ENCODE results near the gene NRXN3. TPM values are rescaled to one million over a fixed set of nuclear protein-coding genes. Genes with fewer than 3 reads are reported as not detected.

NRXN3 gene
- total and polyA plus RNA-seq, 8 donors, result 1.3 to 7.6 (median 1.5) TPM

DNA sequence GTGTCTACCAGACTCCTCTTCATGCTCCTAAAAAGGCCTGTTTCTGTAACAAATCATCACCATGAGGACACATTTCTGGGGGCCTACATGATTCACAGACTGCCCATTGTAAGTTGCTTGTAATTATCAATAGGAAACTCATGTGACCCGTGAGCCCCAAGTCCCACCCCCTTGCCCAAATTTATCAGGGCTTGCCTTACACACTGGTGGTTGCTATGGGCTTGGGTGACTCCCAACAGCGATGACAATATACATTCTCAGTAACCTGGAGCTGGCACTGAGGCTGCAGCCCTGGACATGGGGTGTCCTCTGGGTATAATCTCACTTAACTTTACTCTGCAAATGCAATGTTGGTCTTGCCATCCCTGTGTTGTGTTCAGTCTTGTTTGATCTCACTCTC is 149.2 kb downstream of the NRXN3 start:
- no peak for DNase-seq
- Histone ChIP-seq H3K4me3 (no peak overlapping the region), H3K36me3 (no peaks in the 10 kb centered on the region), H3K27ac (no peak overlapping the region), H3K27me3 (no peaks in the 10 kb centered on the region), H3K9me3 (no peaks in the 10 kb centered on the region), H3K4me1 (no peaks in the 10 kb centered on the region)
- ATAC-seq, result no peak
- intact Hi-C loops (cut with DNase I), result no loop called here
- TF ChIP-seq, protein P1, sequence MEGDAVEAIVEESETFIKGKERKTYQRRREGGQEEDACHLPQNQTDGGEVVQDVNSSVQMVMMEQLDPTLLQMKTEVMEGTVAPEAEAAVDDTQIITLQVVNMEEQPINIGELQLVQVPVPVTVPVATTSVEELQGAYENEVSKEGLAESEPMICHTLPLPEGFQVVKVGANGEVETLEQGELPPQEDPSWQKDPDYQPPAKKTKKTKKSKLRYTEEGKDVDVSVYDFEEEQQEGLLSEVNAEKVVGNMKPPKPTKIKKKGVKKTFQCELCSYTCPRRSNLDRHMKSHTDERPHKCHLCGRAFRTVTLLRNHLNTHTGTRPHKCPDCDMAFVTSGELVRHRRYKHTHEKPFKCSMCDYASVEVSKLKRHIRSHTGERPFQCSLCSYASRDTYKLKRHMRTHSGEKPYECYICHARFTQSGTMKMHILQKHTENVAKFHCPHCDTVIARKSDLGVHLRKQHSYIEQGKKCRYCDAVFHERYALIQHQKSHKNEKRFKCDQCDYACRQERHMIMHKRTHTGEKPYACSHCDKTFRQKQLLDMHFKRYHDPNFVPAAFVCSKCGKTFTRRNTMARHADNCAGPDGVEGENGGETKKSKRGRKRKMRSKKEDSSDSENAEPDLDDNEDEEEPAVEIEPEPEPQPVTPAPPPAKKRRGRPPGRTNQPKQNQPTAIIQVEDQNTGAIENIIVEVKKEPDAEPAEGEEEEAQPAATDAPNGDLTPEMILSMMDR (IDR thresholded peaks at IDR 0.05), result no peak

DNA sequence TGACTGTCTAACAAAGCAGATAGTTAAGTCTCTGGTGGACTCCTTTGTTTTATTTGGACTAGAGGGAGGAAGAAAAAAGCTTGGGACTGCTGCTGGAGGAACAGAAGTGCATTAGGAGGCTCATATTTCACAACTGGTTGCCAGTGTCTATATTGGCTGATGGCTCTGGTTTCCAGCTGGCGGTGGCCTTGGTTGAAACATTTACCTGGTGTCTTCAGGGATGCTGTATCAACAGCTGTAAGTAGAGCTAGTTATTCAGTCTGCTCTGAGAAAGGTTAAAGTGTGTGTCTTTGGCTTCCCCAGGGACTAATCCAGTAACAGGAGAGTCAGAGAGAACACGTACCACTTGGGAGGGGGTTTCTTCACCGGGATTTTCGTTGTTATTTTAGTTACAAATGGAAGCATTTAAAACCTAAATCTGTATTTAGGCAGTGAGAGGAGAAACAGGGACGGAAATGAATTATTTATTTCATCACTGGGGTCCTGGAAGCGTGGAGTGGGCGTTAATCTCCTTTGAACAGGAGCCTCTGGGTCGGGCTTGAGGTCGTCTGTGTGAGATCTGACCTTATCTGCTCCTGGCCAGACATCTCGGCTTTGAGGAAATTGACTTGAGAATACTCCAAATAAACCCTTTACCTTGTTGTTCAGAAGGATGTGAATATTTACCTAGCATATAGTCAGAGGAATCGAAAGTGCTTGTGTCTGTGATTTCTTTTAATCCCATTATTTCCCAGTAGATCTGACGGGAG is 149.9 kb downstream of the NRXN3 start:
- Histone ChIP-seq H3K9me3 (no peaks in the 10 kb centered on the region), H3K4me1 (no peaks in the 10 kb centered on the region), H3K4me3 (no peak overlapping the region), H3K27me3 (no peaks in the 10 kb centered on the region), H3K36me3 (no peaks in the 10 kb centered on the region), H3K27ac (no peak overlapping the region)
- ATAC-seq (no peak), DNase-seq (no peak)
- TF ChIP-seq, protein P1 (IDR thresholded peaks at IDR 0.05), result no peak
- intact Hi-C loops (cut with DNase I), result no loop called here

DNA sequence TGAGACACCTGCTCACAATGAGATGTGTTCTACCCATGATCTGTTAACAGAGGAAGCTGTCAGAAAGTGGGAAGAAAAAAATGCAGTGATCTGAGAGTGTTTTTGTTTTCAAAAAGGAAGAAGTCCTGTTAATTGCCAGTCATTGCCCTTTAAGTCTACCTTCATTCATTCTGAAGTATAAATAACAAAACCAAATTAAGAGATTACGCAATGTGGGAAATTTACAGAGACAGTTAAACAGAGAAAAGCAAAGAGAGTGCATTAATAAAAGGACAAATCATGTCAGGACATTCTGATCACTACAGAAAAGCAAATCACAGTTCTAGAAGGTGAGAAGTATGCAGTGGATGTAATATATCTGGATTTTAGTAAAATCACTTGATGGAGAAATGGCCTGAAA is 154.2 kb downstream of the NRXN3 start:
- intact Hi-C loops (cut with DNase I), result no loop called here
- no peaks in the 10 kb centered on the region for H3K4me1 ChIP-seq
- H3K36me3 ChIP-seq, result no peaks in the 10 kb centered on the region
- no peaks in the 10 kb centered on the region for H3K27me3 ChIP-seq
- TF ChIP-seq, protein P1 (IDR thresholded peaks at IDR 0.05), result no peak
- no peak overlapping the region for H3K4me3 ChIP-seq
- H3K9me3 ChIP-seq, result no peaks in the 10 kb centered on the region
- ATAC-seq (no peak), DNase-seq (no peak)
- H3K27ac ChIP-seq, result no peak overlapping the region

DNA sequence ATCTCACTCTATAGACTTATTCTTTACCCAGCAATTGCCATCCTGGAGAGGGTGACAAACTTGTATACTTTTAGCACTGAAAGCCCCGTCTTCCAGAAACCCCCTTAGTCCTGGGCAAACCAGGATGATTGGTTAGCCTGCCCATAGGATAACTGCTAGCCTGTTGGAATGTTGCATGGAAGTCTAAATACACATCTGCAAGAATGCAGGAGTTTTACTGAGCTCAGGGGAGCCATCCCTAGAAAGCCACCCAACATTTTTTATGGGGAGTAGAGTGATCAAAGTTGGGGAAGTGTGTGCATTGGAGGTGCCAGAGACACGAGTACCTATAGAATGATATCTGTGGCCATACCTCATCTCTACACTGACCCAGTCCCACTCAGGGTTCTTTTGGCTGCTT is 155.7 kb downstream of the NRXN3 start:
- no peak overlapping the region for H3K27ac ChIP-seq
- intact Hi-C loops (cut with DNase I), result no loop called here
- H3K36me3 ChIP-seq, result no peaks in the 10 kb centered on the region
- no peaks in the 10 kb centered on the region for H3K9me3 ChIP-seq
- ATAC-seq, result no peak
- TF ChIP-seq, protein P1 (IDR thresholded peaks at IDR 0.05), result no peak
- DNase-seq, result no peak
- H3K4me3 ChIP-seq, result no peak overlapping the region
- no peaks in the 10 kb centered on the region for H3K4me1 ChIP-seq
- H3K27me3 ChIP-seq, result no peaks in the 10 kb centered on the region

DNA sequence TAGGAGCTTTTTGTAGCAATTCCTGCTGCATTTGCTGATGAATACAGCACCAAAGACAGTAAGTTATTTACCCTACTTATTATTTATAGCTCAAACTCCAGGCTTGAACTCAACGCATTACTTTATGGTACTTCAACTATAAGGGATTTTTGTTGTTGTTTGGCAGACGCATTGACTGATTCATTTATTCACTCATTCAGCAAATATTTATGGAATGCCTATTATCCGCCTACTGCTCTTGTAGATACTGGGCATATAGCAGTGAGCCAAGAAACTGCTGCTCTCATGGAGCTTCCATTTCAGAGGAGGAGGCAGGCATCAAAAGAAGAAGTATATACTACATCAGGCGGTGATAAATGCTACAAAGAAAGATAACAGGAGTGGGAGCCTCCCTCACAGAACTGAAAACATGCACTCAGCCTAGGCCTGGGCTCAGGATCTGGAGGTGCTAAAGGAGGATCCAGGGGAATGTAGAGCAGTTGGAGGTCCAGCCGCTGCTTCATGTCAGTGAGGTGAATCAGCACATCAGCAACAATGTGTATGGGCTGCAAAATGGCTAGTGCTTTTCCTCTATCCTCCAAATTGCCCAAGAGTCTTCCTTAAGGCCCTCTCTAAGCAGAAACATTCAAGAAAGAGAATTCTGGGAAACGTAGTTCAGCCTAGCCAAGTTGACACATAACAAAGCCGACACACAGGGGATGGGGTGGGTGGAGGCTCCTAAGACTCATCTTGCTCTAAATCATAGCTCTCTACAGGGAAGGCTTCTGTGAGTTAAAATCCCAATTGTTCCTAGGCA is 157.5 kb downstream of the NRXN3 start:
- no peaks in the 10 kb centered on the region for H3K4me1 ChIP-seq
- TF ChIP-seq, protein P1 (IDR thresholded peaks at IDR 0.05), result no peak
- H3K4me3 ChIP-seq, result no peak overlapping the region
- no peak overlapping the region for H3K27ac ChIP-seq
- ATAC-seq (no peak), DNase-seq (no peak)
- H3K27me3 ChIP-seq, result no peaks in the 10 kb centered on the region
- H3K36me3 ChIP-seq, result no peaks in the 10 kb centered on the region
- intact Hi-C loops (cut with DNase I), result no loop called here
- no peaks in the 10 kb centered on the region for H3K9me3 ChIP-seq

All from left lung (tissue), 10 donors.